Myocyte (in vitro differentiated cells): ENCODE results near the gene MARCHF7. TPM values are rescaled to one million over a fixed set of nuclear protein-coding genes. Genes with fewer than 3 reads are reported as not detected.
A peak's percentile ranks its signal among the peaks of the same experiment; 100 is the strongest.

ENCODE experiments used
- DNase-seq: peaks from one replicate; pipeline ENCODE4 v3.0.0-alpha.2; 2012; ENCODE audit warnings: low read depth
- total RNA-seq: library from RNA; depleted of rRNA; stranded (reverse); fragments of >200 nt; gene quantifications from 2 replicates; pipeline ENCODE4 v1.2.3, GENCODE V29; 2014

The MARCHF7 gene
- total RNA-seq, 1 donor from 2014 or later = 167 TPM

GRCh38 chr2:159759577-159759976 is 47.3 kb downstream of the MARCHF7 start:
- no peak for DNase-seq

- peak; percentile 20 for DNase-seq
Measured at GRCh38 chr2:159760326-159760725, 48.0 kb downstream of the MARCHF7 start.

- DNase-seq = no peak
Measured at GRCh38 chr2:159762075-159762474, 49.8 kb downstream of the MARCHF7 start.

Other genes starting within 250 kb of the MARCHF7 start
- gene BAZ2B, start 96.0 kb upstream of the MARCHF7 start, total RNA-seq = 66.8 and 67.7 TPM in 2 replicates
- 5.7 and 6.3 TPM in 2 replicates for gene CD302, start 85.7 kb downstream of the MARCHF7 start, total RNA-seq
- gene LY75, start 192.2 kb downstream of the MARCHF7 start, total RNA-seq = 0.24 and 0.26 TPM in 2 replicates